DMS153 (cell line): Measurements from ENCODE around the gene CNTNAP2.
A peak's percentile ranks its signal among the peaks of the same experiment; 100 is the strongest.
"Not testable (repeated sequence)": the region's sequence is repeated elsewhere in the genome, so short reads cannot be mapped to it uniquely, and the experiment has no call there.

Experiments
- DNase-seq: peaks from one replicate; lab custom pipeline; 2025; lab: John Stamatoyannopoulos, UW

The CNTNAP2 gene

DNA sequence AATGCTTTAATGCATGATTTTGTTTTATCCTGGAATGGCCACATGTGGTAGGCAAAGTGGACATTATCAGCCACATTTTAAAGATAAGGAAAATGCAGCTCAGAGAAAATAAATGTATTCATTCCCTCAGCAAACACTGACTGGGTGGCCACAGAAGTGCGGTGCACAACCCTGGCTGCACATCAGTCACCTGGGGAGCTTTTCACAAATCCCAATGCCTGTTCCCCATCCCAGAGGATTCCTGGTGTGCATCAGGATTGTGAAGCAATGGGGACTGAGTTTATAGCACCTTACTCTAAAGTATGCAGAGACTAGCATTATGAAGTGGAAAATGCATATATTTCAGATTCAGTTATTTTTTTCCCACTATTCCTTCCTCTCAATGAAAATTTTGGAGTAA, 2280.5 kb downstream of the CNTNAP2 start:
- DNase-seq = no peak

DNA sequence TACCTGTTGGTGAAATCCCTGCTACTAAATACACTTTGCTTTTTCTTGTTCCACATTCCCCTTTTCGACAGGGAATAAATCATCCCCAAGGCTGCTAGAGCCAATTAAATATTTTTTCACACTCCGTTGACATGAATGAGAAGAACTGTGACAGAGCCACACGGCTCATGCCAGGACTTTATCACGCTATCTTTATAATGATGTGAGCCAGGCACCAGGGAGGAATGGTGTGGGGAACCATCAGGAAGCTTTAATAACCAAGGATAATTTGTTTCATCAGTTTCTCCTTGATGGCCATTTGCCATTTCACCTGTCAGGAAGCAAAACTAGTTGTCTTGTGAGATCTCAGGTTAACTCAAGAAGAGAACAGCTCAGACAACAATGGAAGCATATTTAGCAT, 2280.9 kb downstream of the CNTNAP2 start:
- DNase-seq = no peak

GRCh38 chr7:148397985-148398384, 2281.4 kb downstream of the CNTNAP2 start:
- no peak for DNase-seq

DNA sequence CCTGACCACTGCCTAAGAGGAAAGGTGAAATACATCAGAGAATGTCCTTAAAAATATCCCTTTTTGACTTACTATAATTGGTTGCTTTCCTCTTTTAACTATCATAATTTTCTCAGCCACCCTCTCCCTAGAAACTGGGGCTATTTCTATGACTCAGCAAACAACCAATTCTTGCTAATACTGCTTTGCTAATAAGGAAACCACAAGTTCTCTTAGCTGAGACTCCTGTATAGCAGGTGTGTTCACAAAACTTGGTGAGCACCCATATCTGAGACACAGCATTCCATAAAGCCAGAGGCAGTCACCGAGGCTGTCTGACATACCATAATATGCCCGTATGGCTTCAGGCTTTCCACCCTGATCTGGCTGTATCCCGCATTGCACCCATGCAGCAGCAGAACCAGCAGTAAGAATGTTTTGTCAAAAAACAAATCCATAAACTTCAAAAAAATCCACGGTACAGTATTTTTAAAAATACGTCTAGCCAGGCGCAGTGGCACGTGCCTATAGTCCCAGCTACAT, 2282.3 kb downstream of the CNTNAP2 start:
- no peak for DNase-seq

- no peak for DNase-seq
Observed at GRCh38 chr7:148400101-148400500, 2283.5 kb downstream of the CNTNAP2 start.

DNA sequence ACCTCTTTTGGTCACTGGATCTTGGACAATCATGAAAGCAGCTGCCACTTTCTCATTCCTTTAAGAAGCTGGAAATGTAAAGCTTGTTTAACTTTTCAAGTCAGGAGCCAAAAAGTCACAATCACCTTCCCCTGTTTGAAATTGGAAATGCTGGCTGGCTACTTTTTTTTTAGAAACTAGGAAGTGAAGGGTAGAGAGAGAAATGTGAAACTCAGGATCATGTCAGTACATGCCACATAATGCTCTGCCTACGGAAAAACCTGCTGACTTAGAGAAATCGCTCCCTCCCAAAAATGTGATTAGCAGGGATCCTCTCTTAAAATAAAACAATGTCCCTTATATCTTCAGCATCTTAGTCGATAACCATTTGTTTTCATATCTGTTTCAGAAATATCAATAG, 2285.6 kb downstream of the CNTNAP2 start:
- no peak for DNase-seq

- no peak for DNase-seq
Observed at GRCh38 chr7:148403466-148403993, 2286.9 kb downstream of the CNTNAP2 start.

DNA sequence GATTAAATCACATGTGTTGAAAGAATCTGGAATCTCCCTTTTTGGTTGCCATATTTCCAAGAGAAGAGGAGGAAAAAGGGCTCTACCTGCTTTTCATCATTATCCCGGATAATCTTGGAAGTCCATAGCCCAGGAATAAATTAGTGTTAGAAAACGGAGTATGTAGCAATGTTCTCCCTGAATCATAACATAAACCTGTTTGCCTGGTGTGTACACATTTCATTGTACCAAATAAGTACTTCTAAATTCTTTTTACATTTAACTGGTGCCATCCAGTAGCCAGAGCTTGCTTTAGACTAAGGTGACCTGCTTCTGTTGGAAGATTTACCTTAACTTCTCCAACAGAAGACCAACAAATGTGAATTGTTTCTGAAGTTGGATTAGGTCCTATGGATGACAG, 2291.7 kb downstream of the CNTNAP2 start:
- no peak for DNase-seq

- no peak for DNase-seq
Observed at GRCh38 chr7:148410905-148411304, 2294.3 kb downstream of the CNTNAP2 start.

DNA sequence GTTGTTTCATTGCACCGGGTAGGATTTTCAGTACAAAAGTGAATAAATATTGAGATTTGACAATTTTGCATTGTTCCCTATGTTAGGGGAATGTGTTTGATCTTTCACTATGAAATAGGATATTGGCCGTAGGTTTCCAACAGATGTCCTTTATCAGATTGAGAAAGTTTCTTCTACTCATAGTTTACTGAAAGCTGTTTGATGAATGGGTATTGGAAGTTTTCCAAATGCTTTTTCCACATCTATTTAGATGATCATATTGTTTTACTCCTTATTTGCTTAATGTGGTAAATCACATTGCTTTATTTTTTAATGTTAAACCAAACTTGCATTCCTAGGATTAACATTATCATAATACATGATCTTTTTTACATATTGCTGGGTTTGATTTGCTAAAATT, 2296.1 kb downstream of the CNTNAP2 start:
- no peak for DNase-seq

- DNase-seq = no peak
Observed at GRCh38 chr7:148419856-148420832, 2303.5 kb downstream of the CNTNAP2 start.

GRCh38 chr7:148422030-148422429, 2305.4 kb downstream of the CNTNAP2 start:
- no peak for DNase-seq

DNA sequence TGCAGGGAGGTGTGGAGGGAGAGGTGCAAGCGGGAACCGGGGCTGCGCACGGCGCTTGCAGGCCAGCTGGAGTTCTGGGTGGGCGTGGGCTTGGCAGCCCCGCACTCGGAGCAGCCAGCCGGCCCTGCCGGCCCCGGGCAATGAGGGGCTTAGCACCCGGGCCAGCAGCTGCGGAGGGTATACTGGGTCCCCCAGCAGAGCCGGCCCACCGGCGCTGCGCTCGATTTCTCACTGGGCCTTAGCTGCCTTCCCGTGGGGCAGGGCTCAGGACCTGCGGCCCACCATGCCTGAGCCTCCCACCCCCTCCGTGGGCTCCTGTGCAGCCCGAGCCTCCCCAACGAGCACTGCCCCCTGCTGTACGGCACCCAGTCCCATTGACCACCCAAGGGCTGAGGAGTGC, 2309.8 kb downstream of the CNTNAP2 start:
- DNase-seq = not testable (repeated sequence)

GRCh38 chr7:148430690-148431089, 2314.1 kb downstream of the CNTNAP2 start:
- DNase-seq = not testable (repeated sequence)

DNA sequence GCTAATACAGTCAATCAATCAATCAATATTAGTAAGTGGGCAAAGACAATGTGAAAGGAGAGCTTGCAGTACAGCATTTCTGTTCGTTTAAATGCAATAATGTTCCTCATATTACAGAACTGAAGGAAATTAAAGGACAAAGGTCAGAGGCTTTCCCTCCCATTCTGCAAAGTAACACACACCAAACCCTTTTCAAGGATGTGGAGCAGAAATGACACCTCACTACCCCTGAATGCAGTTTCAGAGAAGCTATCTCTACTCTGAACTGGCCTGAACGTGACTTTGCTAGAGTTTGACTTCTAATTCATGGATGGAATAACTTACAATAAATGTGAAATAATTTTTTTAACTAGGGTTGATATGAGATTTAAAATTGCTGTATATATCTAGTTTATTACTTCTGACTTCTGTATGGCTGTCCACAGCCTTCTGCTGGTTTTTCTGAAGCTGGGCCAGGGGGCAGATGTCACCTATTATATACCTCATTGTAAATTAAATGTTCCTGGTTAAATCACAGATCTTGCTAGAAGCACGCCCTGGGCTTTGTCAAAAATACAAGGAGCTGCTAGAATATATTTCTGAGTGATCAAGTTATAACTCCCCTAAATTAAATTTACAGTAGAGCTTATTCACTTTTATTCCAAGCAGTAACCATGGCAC, 2317.1 kb downstream of the CNTNAP2 start:
- DNase-seq = no peak

DNA sequence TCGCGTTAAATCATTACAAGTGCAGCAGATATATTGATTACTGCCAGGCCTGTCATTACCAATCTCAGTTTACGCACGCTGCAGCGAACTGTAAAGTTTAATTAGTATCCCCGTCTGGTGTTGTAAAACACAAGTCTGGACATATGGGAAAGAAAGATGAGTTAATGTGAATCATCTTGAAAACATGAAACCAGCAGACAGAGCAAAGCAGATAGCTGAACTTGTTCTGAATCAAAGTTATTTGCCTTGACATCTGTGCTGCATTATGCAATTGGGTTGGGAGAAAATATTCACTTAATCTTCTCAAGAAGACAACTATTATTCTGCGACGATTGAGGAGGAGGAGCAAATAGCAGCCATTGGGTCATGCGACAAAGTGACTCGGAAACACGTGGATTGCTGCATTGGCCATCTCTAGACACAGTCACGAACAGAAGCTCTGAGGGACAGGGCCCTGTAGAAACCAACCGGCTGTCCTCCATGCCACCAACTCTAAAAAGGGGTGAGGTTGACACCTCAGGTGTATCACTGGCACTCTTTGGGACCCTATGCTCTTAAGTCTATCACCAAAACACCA, 2317.7 kb downstream of the CNTNAP2 start:
- DNase-seq = no peak

DNA sequence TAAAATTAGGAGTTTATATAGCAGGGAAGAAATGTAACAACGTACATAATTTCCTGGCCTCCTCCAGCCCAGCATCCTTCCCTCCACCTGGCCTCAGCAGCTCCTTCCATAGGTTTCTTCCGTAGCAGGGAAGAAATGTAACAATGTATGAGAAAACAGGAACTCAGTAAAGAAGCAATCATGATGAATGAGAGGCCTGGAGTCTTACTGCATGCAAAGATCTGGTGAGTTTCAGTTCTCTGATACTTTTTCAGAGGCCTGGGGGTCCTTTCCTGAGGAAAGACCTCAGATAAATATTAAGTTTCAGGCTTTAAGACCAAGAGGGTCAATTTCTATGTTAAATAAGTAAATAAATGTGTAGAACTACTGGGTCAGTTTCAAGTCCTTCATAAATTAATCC, 2318.3 kb downstream of the CNTNAP2 start:
- no peak for DNase-seq

- no peak for DNase-seq
Observed at GRCh38 chr7:148435715-148436114, 2319.1 kb downstream of the CNTNAP2 start.

GRCh38 chr7:148436135-148436534, 2319.5 kb downstream of the CNTNAP2 start:
- no peak for DNase-seq

- DNase-seq = peak; percentile 35
Observed at GRCh38 chr7:148436571-148436970, 2320.0 kb downstream of the CNTNAP2 start.

DNA sequence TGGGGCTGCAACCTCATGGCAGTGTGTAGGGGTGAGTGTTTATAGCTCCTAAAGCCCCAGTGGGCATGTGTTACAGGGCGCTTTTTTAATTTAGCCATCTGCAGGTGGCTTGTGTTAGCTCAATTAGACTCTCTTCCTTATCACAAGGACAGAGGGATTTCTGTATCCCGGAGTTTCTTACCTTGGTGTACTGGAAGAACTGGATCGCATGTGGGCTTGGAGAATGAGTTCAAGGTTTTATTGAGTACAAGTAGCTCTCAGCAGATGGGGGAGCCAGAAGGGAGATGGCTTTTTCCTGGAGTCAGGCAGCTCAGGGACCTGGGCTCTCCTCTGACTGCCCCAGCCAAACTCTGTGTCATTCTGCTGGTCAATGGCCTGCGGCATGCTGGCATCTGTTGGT, 2320.4 kb downstream of the CNTNAP2 start:
- DNase-seq = no peak

DNA sequence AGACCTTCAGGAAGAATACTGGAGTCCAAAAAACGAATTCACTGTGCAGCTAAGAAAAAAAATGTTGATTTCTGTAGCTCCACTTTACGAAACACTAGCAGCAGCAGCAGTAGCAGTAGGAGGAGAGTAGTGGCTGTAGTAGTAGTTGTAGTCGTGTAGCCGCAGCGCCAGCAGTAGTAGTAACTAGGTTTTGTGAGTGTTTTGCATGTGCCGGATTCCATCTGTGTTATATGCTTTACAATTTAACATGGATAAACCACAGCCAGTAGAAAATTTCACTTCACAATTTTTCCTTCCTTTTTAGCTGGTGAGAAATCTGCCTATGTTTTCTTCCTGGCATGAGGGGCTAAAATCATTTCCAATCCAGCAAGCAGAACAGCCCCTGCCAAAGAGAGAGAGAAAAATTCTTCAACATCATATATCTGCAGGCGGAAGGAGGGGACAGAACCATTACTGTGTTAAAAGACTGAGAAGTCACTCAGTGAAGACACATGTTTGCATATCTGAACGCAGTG, 2325.6 kb downstream of the CNTNAP2 start:
- no peak for DNase-seq
